ENCODE data around the gene PTPRN2. TPM values are rescaled to one million over a fixed set of nuclear protein-coding genes. Genes with fewer than 3 reads are reported as not detected.

PTPRN2 gene
- total and polyA plus RNA-seq, 2 donors (not counting 3 experiments of a cell fraction or from before 2014, with no cell fraction given), result 0.62 to 0.88 TPM

DNA sequence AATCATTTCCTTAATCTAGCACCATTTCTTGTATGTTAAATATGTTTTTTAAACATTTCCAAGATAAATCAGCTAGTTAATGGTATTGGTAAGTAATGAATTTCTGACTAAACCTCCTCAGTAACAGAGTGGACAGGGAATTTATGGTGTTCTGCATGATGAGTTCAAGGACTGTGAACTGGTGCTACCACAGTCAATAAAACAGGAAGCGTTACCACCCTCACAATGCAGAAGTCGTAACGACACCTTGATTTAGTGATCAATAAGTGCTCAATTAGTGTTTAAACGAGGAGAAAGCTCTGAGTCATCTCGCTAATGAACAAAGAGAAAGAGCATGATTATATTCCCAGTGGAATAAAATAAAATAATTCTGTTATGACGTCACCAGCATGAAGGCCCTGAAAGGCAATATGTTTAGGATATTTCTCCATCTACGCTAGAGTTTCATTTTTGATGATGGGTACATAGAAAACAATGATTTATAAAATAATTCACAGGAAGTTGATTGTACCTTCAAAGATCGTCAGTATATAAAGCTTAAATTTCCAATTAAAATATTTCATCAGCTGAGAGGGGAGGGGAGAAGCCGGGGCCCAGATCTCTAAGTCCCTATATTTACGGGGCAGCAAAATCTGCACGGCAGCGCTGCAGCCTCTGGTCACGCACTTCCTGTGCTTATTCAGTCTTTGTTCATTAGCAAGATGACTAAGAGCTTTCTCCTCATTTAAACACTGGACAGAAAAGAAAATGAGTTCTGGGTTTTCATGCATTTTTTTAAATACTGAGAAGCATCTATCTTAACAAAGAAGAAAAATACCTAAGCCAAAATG is 400.5 kb downstream of the PTPRN2 start:
- no peak for DNase-seq (ENCODE audit: low read depth, low spot score)
- H3K9me1 ChIP-seq (replicated peaks; ENCODE audit: control insufficient read depth, extremely low read depth, insufficient read depth, low read length), result no peaks in the 10 kb centered on the region
- H3K27ac ChIP-seq (ENCODE audit: insufficient read depth, low read depth, low read length), result no peak overlapping the region
- intact Hi-C loops (cut with micrococcal nuclease) (no loop called here), dilution Hi-C loops (cut with MboI; ENCODE audit: extremely low pct_ligation_motif_present, low sequenced_read_pairs) (no loop called here)
- H3K27me3 ChIP-seq (ENCODE audit: control insufficient read depth in 2 of 2, insufficient read depth in 2 of 2, low read length in 2 of 2), result no peaks in the 10 kb centered on the region
- H3K36me3 ChIP-seq (ENCODE audit: control insufficient read depth in 2 of 2, extremely low read depth in 1 of 2, insufficient read depth in 2 of 2, low read length in 2 of 2), result no peaks in the 10 kb centered on the region
- H3K9me3 ChIP-seq (replicated peaks; ENCODE audit: control insufficient read depth, insufficient read depth, low read length), result peaks cover 2% of the 10 kb centered on the region
- POLR2A ChIA-PET, result no interaction called here
- CTCF ChIA-PET, result no interaction called here
- H3K4me1 ChIP-seq (ENCODE audit: control insufficient read depth, extremely low read depth, insufficient read depth, low read length), result no peaks in the 10 kb centered on the region
- H3K4me2 ChIP-seq (ENCODE audit: insufficient read depth, low read length), result no peak overlapping the region
- H3K9ac ChIP-seq (replicated peaks; ENCODE audit: extremely low read depth, insufficient read depth, low read length), result no peak overlapping the region
- H3K4me3 ChIP-seq (replicated peaks in 1 of 3; ENCODE audit: insufficient read depth in 1 of 3, low read depth in 1 of 3, low read length in 3 of 3), result no peak overlapping the region
- BruUV-seq (replicated peaks), result no TSS peak
- TF ChIP-seq MYC (IDR thresholded peaks at IDR 0.05; ENCODE audit: low read depth, low read length), result no peak
- no peak for TF ChIP-seq MAX (IDR thresholded peaks at IDR 0.05; ENCODE audit: insufficient read depth, insufficient read length)
- no peak for TF ChIP-seq CTCF (IDR thresholded peaks at IDR 0.05; ENCODE audit: extremely low read depth in 1 of 2, insufficient read depth in 1 of 2, low read depth in 1 of 2, low read length in 2 of 2)
- no peak for TF ChIP-seq POLR2AphosphoS5 (IDR thresholded peaks at IDR 0.05; ENCODE audit: insufficient read depth, low read depth, low read length)
- no peak for TF ChIP-seq FOS (IDR thresholded peaks at IDR 0.05; ENCODE audit: borderline replicate concordance, insufficient read depth, low read length)
- no peak for TF ChIP-seq POLR2A (IDR thresholded peaks at IDR 0.05; ENCODE audit: low read depth, low read length)
- TF ChIP-seq GATA2 (IDR thresholded peaks at IDR 0.05; ENCODE audit: insufficient read depth, insufficient read length, low read depth, low read length), result no peak
- no peak for TF ChIP-seq EZH2 (IDR thresholded peaks at IDR 0.05; ENCODE audit: borderline replicate concordance, low read depth, low read length, severe bottlenecking)
- TF ChIP-seq JUN (IDR thresholded peaks at IDR 0.05; ENCODE audit: borderline replicate concordance, insufficient read depth, insufficient read length, low read depth), result no peak
- FAIRE-seq, result no peak
- H2AFZ ChIP-seq (ENCODE audit: low read depth, low read length), result no peak overlapping the region
- no peaks in the 10 kb centered on the region for H4K20me1 ChIP-seq (replicated peaks; ENCODE audit: control insufficient read depth, extremely low read depth, insufficient read depth, low read length)
- no peaks in the 10 kb centered on the region for H3K79me2 ChIP-seq (ENCODE audit: control insufficient read depth, insufficient read depth, low read length)

Data from endothelial cell of umbilical vein (primary cell).